Stimulated activated naive CD8-positive, alpha-beta T cell treated with anti-CD3 and anti-CD28 coated beads, Interleukin-15, Interleukin-2, amounts not matched to agents 100 U/mL and 50 U/mL, for 24 hours (primary cell): Measurements from ENCODE around the gene DDX51.
"Not testable (repeated sequence)": the region's sequence is repeated elsewhere in the genome, so short reads cannot be mapped to it uniquely, and the experiment has no call there.

ENCODE experiments used
- ATAC-seq: fragments of 150-1000 bp; cut with Tn5 transposase; one replicate; pipeline ENCODE4 v1.10.0; 2021
- DNase-seq: peaks from one replicate; pipeline ENCODE4 v3.0.0; 2021

The DDX51 gene

GRCh38 chr12:132117558-132117875 lies 26.6 kb downstream of the DDX51 start:
- peak; percentile 37 for ATAC-seq

GRCh38 chr12:132116709-132117557 lies 27.2 kb downstream of the DDX51 start:
- DNase-seq (no peak), ATAC-seq (no peak)

More at GRCh38 chr12:132117558-132117875, 26.6 kb downstream of the DDX51 start:
- no peak for DNase-seq

- no peak for ATAC-seq
- DNase-seq, result no peak
Observed at GRCh38 chr12:132115500-132115899, 28.6 kb downstream of the DDX51 start.

GRCh38 chr12:132114667-132115066 lies 29.5 kb downstream of the DDX51 start:
- ATAC-seq, result no peak
- DNase-seq, result no peak

GRCh38 chr12:132111654-132112304 lies 32.3 kb downstream of the DDX51 start:
- ATAC-seq, result peak; percentile 6
- DNase-seq, result no peak

- DNase-seq, result no peak
- ATAC-seq, result no peak
Observed at GRCh38 chr12:132110677-132111076, 33.4 kb downstream of the DDX51 start.

GRCh38 chr12:132109741-132110140 lies 34.4 kb downstream of the DDX51 start:
- no peak for ATAC-seq
- no peak for DNase-seq

- no peak for ATAC-seq
Observed at GRCh38 chr12:132108211-132108832, 35.8 kb downstream of the DDX51 start.

GRCh38 chr12:132106921-132107320 lies 37.2 kb downstream of the DDX51 start:
- no peak for ATAC-seq
- no peak for DNase-seq

More at GRCh38 chr12:132108211-132108832, 35.8 kb downstream of the DDX51 start:
- DNase-seq, result no peak

GRCh38 chr12:132105467-132105866 lies 38.7 kb downstream of the DDX51 start:
- no peak for ATAC-seq
- no peak for DNase-seq

GRCh38 chr12:132103542-132104308 lies 40.4 kb downstream of the DDX51 start:
- no peak for DNase-seq

GRCh38 chr12:132103072-132103471 lies 41.0 kb downstream of the DDX51 start:
- ATAC-seq, result not testable (repeated sequence)

More at GRCh38 chr12:132103542-132104308, 40.4 kb downstream of the DDX51 start:
- ATAC-seq, result no peak

GRCh38 chr12:132102297-132102696 lies 41.8 kb downstream of the DDX51 start:
- no peak for ATAC-seq
- DNase-seq, result no peak

More at GRCh38 chr12:132103072-132103471, 41.0 kb downstream of the DDX51 start:
- not testable (repeated sequence) for DNase-seq

GRCh38 chr12:132100306-132101065 lies 43.6 kb downstream of the DDX51 start:
- ATAC-seq (no peak), DNase-seq (no peak)

- no peak for ATAC-seq
- DNase-seq, result no peak
Observed at GRCh38 chr12:132099739-132100138, 44.4 kb downstream of the DDX51 start.

- no peak for ATAC-seq
- no peak for DNase-seq
Observed at GRCh38 chr12:132095520-132096409, 48.4 kb downstream of the DDX51 start.

- ATAC-seq (no peak), DNase-seq (no peak)
Observed at GRCh38 chr12:132094269-132094891, 49.7 kb downstream of the DDX51 start.

GRCh38 chr12:132089407-132089910 lies 54.7 kb downstream of the DDX51 start:
- DNase-seq (no peak), ATAC-seq (no peak)
